Measurements from ENCODE around the gene ADM2. TPM values are rescaled to one million over a fixed set of nuclear protein-coding genes. Genes with fewer than 3 reads are reported as not detected.

Gene ADM2
- total and polyA plus RNA-seq, 2 of the 13 experiments (the other 11 are each of a cell fraction or from before 2014, with no cell fraction given) = 1.2 to 3.0 TPM

- TF ChIP-seq ZNF280B (CRISPR knock-in tag; IDR thresholded peaks at IDR 0.05; ENCODE audit: borderline replicate concordance) (peak; percentile 76; the same call in 1 of the 2 replicates), HCFC1 (IDR thresholded peaks at IDR 0.05; ENCODE audit: low read depth, low read length) (peak; percentile 63), ZFP36 (IDR thresholded peaks at IDR 0.05; ENCODE audit: borderline replicate concordance, low read depth, low read length, partially characterized antibody) (no peak), NR2F2 (IDR thresholded peaks at IDR 0.05; ENCODE audit: borderline replicate concordance, low read depth) (no peak), ZNF562 (CRISPR knock-in tag; IDR thresholded peaks at IDR 0.05; ENCODE audit: borderline replicate concordance) (no peak), ZBED4 (CRISPR knock-in tag; IDR thresholded peaks at IDR 0.05; ENCODE audit: borderline replicate concordance) (no peak), JUN (CRISPR knock-in tag; IDR thresholded peaks at IDR 0.05) (no peak), ZNF101 (CRISPR knock-in tag; IDR thresholded peaks at IDR 0.05; ENCODE audit: borderline replicate concordance, low read depth) (no peak), KIAA2018 (CRISPR knock-in tag; IDR thresholded peaks at IDR 0.05; ENCODE audit: borderline replicate concordance) (no peak), PAF1 (CRISPR knock-in tag; IDR thresholded peaks at IDR 0.05) (no peak), LRRFIP1 (CRISPR knock-in tag; conservative IDR thresholded peaks at IDR 0.05) (no peak)
Measured at GRCh38 chr22:50507991-50508884, 26.9 kb downstream of the ADM2 start, which contains the start of gene NCAPH2 (continued).

Measured in HepG2 (cell line).